ENCODE measurements around the gene FBXO34. TPM values are rescaled to one million over a fixed set of nuclear protein-coding genes. Genes with fewer than 3 reads are reported as not detected.
"Not testable (repeated sequence)": the region's sequence is repeated elsewhere in the genome, so short reads cannot be mapped to it uniquely, and the experiment has no call there.

Gene FBXO34
- total RNA-seq, 2 experiments from 2014 or later: 18.5 to 18.9 TPM

GRCh38 chr14:55382483-55382882, 111.3 kb downstream of the FBXO34 start:
- no peak overlapping the region for H3K4me3 Mint-ChIP-seq
- H3K27ac Mint-ChIP-seq: peak overlapping the region; percentile 10
- no peaks in the 10 kb centered on the region for H3K27me3 Mint-ChIP-seq
- ATAC-seq (no peak), DNase-seq (no peak)
- H3K36me3 Mint-ChIP-seq (ENCODE audit: low read depth): peaks cover 45% of the 10 kb centered on the region
- ChIA-PET CTCF (interaction anchor here (0.5 to 1.0 kb wide), 4 partner anchors 14 to 350 kb away, joined by 3 to 4 read pairs (median 4); no protein-coding TSS in a partner anchor), POLR2A (interaction anchor here (0.6 kb wide), 1 partner anchor 52 kb away, joined by 5 read pairs; no protein-coding TSS in a partner anchor)
- intact Hi-C loops (cut with DNase I, micrococcal nuclease): no loop called here
- H3K9me3 Mint-ChIP-seq (ENCODE audit: low read depth): peaks cover 1% of the 10 kb centered on the region
- peaks cover 44% of the 10 kb centered on the region for H3K4me1 Mint-ChIP-seq

- H3K9me3 Mint-ChIP-seq (ENCODE audit: low read depth); DNase-seq; H3K4me3 Mint-ChIP-seq; intact Hi-C loops (cut with DNase I, micrococcal nuclease); ATAC-seq; H3K27me3 Mint-ChIP-seq: not testable (repeated sequence)
- peaks cover 47% of the 10 kb centered on the region for H3K4me1 Mint-ChIP-seq
- ChIA-PET POLR2A (interaction anchor here (0.6 kb wide), 1 partner anchor 52 kb away, joined by 5 read pairs; no protein-coding TSS in a partner anchor), CTCF (interaction anchor here (1.0 to 1.9 kb wide), 3 partner anchors 8 to 28 kb away, joined by 3 to 8 read pairs (median 4); no protein-coding TSS in a partner anchor)
- peak overlapping the region; percentile 65 for H3K27ac Mint-ChIP-seq
- peaks cover 45% of the 10 kb centered on the region for H3K36me3 Mint-ChIP-seq (ENCODE audit: low read depth)
Observed at GRCh38 chr14:55383056-55383466, 111.8 kb downstream of the FBXO34 start.

GRCh38 chr14:55383541-55384140, 112.4 kb downstream of the FBXO34 start:
- Mint-ChIP-seq H3K27ac (peak overlapping the region; percentile 42), H3K4me1 (peaks cover 51% of the 10 kb centered on the region), H3K9me3 (ENCODE audit: low read depth) (peaks cover 1% of the 10 kb centered on the region), H3K4me3 (no peak overlapping the region), H3K36me3 (ENCODE audit: low read depth) (peaks cover 49% of the 10 kb centered on the region), H3K27me3 (no peaks in the 10 kb centered on the region)
- DNase-seq: no peak
- intact Hi-C loops (cut with DNase I, micrococcal nuclease): no loop called here
- CTCF ChIA-PET: interaction anchor here (0.6 to 1.9 kb wide), 6 partner anchors 8 to 610 kb away, joined by 3 to 8 read pairs (median 4); no protein-coding TSS in a partner anchor
- no peak for ATAC-seq
- POLR2A ChIA-PET: no interaction called here

- intact Hi-C loops (cut with DNase I, micrococcal nuclease): no loop called here
- Mint-ChIP-seq H3K4me1 (peaks cover 60% of the 10 kb centered on the region), H3K27ac (peak overlapping the region; percentile 32), H3K9me3 (ENCODE audit: low read depth) (peaks cover 1% of the 10 kb centered on the region), H3K36me3 (ENCODE audit: low read depth) (peaks cover 57% of the 10 kb centered on the region), H3K27me3 (no peaks in the 10 kb centered on the region), H3K4me3 (no peak overlapping the region)
- ATAC-seq (no peak), DNase-seq (no peak)
- ChIA-PET CTCF (interaction anchor here (0.6 to 1.9 kb wide), 4 partner anchors 10 to 609 kb away, joined by 3 to 8 read pairs (median 4); no protein-coding TSS in a partner anchor), POLR2A (no interaction called here)
Observed at GRCh38 chr14:55384536-55384935, 113.3 kb downstream of the FBXO34 start.

GRCh38 chr14:55386037-55386808, 115.0 kb downstream of the FBXO34 start:
- CTCF ChIA-PET: interaction anchor here (0.5 to 1.5 kb wide), 5 partner anchors 9 to 173 kb away, joined by 3 to 5 read pairs (median 3); no protein-coding TSS in a partner anchor
- peaks cover 57% of the 10 kb centered on the region for H3K4me1 Mint-ChIP-seq
- H3K27ac Mint-ChIP-seq: peak overlapping the region; percentile 97
- POLR2A ChIA-PET: interaction anchor here (0.6 to 1.3 kb wide), 5 partner anchors 12 to 947 kb away, joined by 3 to 5 read pairs (median 4); no protein-coding TSS in a partner anchor
- no peaks in the 10 kb centered on the region for H3K27me3 Mint-ChIP-seq
- H3K4me3 Mint-ChIP-seq: peak overlapping the region; percentile 40
- H3K9me3 Mint-ChIP-seq (ENCODE audit: low read depth): peaks cover 1% of the 10 kb centered on the region
- ATAC-seq (peak; percentile 86), DNase-seq (peak; percentile 46)
- peaks cover 47% of the 10 kb centered on the region for H3K36me3 Mint-ChIP-seq (ENCODE audit: low read depth)
- intact Hi-C loops (cut with DNase I, micrococcal nuclease): loop anchor here (1.0 to 5.0 kb wide), 3 partner anchors 12 to 56 kb away; no protein-coding TSS in a partner anchor

- H3K4me1 Mint-ChIP-seq: peaks cover 50% of the 10 kb centered on the region
- DNase-seq: no peak
- intact Hi-C loops (cut with DNase I, micrococcal nuclease): loop anchor here in 1 of 2 experiments (5.0 kb wide), 1 partner anchor 55 kb away; no protein-coding TSS in a partner anchor
- POLR2A ChIA-PET: interaction anchor here (1.1 kb wide), 1 partner anchor 948 kb away, joined by 4 read pairs; no protein-coding TSS in a partner anchor
- no peak for ATAC-seq
- H3K9me3 Mint-ChIP-seq (ENCODE audit: low read depth): peaks cover 1% of the 10 kb centered on the region
- H3K27me3 Mint-ChIP-seq: no peaks in the 10 kb centered on the region
- H3K36me3 Mint-ChIP-seq (ENCODE audit: low read depth): peaks cover 41% of the 10 kb centered on the region
- peak overlapping the region; percentile 27 for H3K4me3 Mint-ChIP-seq
- CTCF ChIA-PET: interaction anchor here (1.3 to 1.5 kb wide), 2 partner anchors 33 to 115 kb away, joined by 3 to 4 read pairs; no protein-coding TSS in a partner anchor
- H3K27ac Mint-ChIP-seq: peak overlapping the region; percentile 97
Observed at GRCh38 chr14:55387121-55387520, 115.9 kb downstream of the FBXO34 start.

GRCh38 chr14:55388160-55388559, 116.9 kb downstream of the FBXO34 start:
- ChIA-PET CTCF (interaction anchor here (1.3 kb wide), 1 partner anchor 116 kb away, joined by 4 read pairs; no protein-coding TSS in a partner anchor), POLR2A (no interaction called here)
- Mint-ChIP-seq H3K4me3 (no peak overlapping the region), H3K27me3 (no peaks in the 10 kb centered on the region), H3K36me3 (ENCODE audit: low read depth) (peaks cover 35% of the 10 kb centered on the region), H3K27ac (peak overlapping the region; percentile 88), H3K9me3 (ENCODE audit: low read depth) (peaks cover 1% of the 10 kb centered on the region), H3K4me1 (peaks cover 48% of the 10 kb centered on the region)
- ATAC-seq: no peak
- no peak for DNase-seq
- intact Hi-C loops (cut with DNase I, micrococcal nuclease): loop anchor here in 1 of 2 experiments (5.0 kb wide), 1 partner anchor 56 kb away; no protein-coding TSS in a partner anchor

- Mint-ChIP-seq H3K27me3 (no peaks in the 10 kb centered on the region), H3K4me1 (peaks cover 44% of the 10 kb centered on the region), H3K4me3 (no peak overlapping the region), H3K27ac (no peak overlapping the region), H3K9me3 (ENCODE audit: low read depth) (peaks cover 1% of the 10 kb centered on the region), H3K36me3 (ENCODE audit: low read depth) (peaks cover 29% of the 10 kb centered on the region)
- CTCF ChIA-PET: interaction anchor here (0.6 kb wide), 1 partner anchor 192 kb away, joined by 4 read pairs; no protein-coding TSS in a partner anchor
- POLR2A ChIA-PET: no interaction called here
- no peak for DNase-seq
- ATAC-seq: no peak
- intact Hi-C loops (cut with DNase I, micrococcal nuclease): loop anchor here in 1 of 2 experiments (5.0 kb wide), 1 partner anchor 57 kb away; no protein-coding TSS in a partner anchor
Observed at GRCh38 chr14:55389330-55389729, 118.1 kb downstream of the FBXO34 start.

GRCh38 chr14:55398679-55399078, 127.5 kb downstream of the FBXO34 start:
- DNase-seq (no peak), ATAC-seq (peak; percentile 49)
- intact Hi-C loops (cut with DNase I, micrococcal nuclease): no loop called here
- CTCF ChIA-PET: interaction anchor here (0.7 kb wide), 1 partner anchor 13 kb away, joined by 3 read pairs; no protein-coding TSS in a partner anchor
- POLR2A ChIA-PET: no interaction called here
- no peaks in the 10 kb centered on the region for H3K27me3 Mint-ChIP-seq
- H3K4me1 Mint-ChIP-seq: peaks cover 26% of the 10 kb centered on the region
- no peak overlapping the region for H3K4me3 Mint-ChIP-seq
- H3K36me3 Mint-ChIP-seq (ENCODE audit: low read depth): peaks cover 12% of the 10 kb centered on the region
- no peak overlapping the region for H3K27ac Mint-ChIP-seq
- no peaks in the 10 kb centered on the region for H3K9me3 Mint-ChIP-seq (ENCODE audit: low read depth)

GRCh38 chr14:55399183-55399582, 128.0 kb downstream of the FBXO34 start:
- H3K36me3 Mint-ChIP-seq (ENCODE audit: low read depth): peaks cover 12% of the 10 kb centered on the region
- H3K9me3 Mint-ChIP-seq (ENCODE audit: low read depth): no peaks in the 10 kb centered on the region
- peaks cover 30% of the 10 kb centered on the region for H3K4me1 Mint-ChIP-seq
- DNase-seq (no peak), ATAC-seq (no peak)
- no peak overlapping the region for H3K27ac Mint-ChIP-seq
- CTCF ChIA-PET: no interaction called here
- POLR2A ChIA-PET: no interaction called here
- no peaks in the 10 kb centered on the region for H3K27me3 Mint-ChIP-seq
- intact Hi-C loops (cut with DNase I, micrococcal nuclease): no loop called here
- no peak overlapping the region for H3K4me3 Mint-ChIP-seq

- CTCF ChIA-PET: no interaction called here
Observed at GRCh38 chr14:55399852-55400251, 128.6 kb downstream of the FBXO34 start.

More at GRCh38 chr14:55399852-55400251, 128.6 kb downstream of the FBXO34 start:
- intact Hi-C loops (cut with DNase I, micrococcal nuclease): no loop called here
- Mint-ChIP-seq H3K4me3 (no peak overlapping the region), H3K9me3 (ENCODE audit: low read depth) (no peaks in the 10 kb centered on the region), H3K36me3 (ENCODE audit: low read depth) (peaks cover 8% of the 10 kb centered on the region), H3K27ac (no peak overlapping the region), H3K27me3 (no peaks in the 10 kb centered on the region), H3K4me1 (peaks cover 37% of the 10 kb centered on the region)
- DNase-seq: peak; percentile 26
- peak; percentile 50 for ATAC-seq
- POLR2A ChIA-PET: no interaction called here

All from activated CD4-positive, alpha-beta T cell treated with anti-CD3 and anti-CD28 coated beads for 36 hours (primary cell).